GM19193 (cell line): ENCODE results near the gene MBD3.
A peak's percentile ranks its signal among the peaks of the same experiment; 100 is the strongest.

Experiments
- POLR2A ChIP-seq: IDR thresholded peaks from 4 replicates; pipeline ENCODE4 v1.6.1; 2011; ENCODE audit not compliant: insufficient read depth, insufficient read length; ENCODE audit errors: extremely low read depth

Gene MBD3

GRCh38 chr19:1622541-1622940, 29.9 kb upstream of the MBD3 start:
- no peak for TF ChIP-seq POLR2A

- no peak for TF ChIP-seq POLR2A
These were observed 29.3 kb upstream of the MBD3 start for GRCh38 chr19:1622007-1622406.

GRCh38 chr19:1621574-1621973, 28.9 kb upstream of the MBD3 start:
- TF ChIP-seq POLR2A = no peak

- TF ChIP-seq POLR2A = no peak
These were observed 28.4 kb upstream of the MBD3 start for GRCh38 chr19:1621021-1621420.

- TF ChIP-seq POLR2A = no peak
These were observed 27.8 kb upstream of the MBD3 start for GRCh38 chr19:1620502-1620901.

- no peak for TF ChIP-seq POLR2A
These were observed 27.0 kb upstream of the MBD3 start for GRCh38 chr19:1619703-1620102.

- TF ChIP-seq POLR2A = no peak
These were observed 26.4 kb upstream of the MBD3 start for GRCh38 chr19:1619094-1619439.

GRCh38 chr19:1618157-1619093, 25.8 kb upstream of the MBD3 start:
- no peak for TF ChIP-seq POLR2A

GRCh38 chr19:1616875-1617274, 24.2 kb upstream of the MBD3 start:
- TF ChIP-seq POLR2A = no peak

GRCh38 chr19:1616396-1616795, 23.7 kb upstream of the MBD3 start:
- no peak for TF ChIP-seq POLR2A

- TF ChIP-seq POLR2A = no peak
These were observed 22.6 kb upstream of the MBD3 start for GRCh38 chr19:1615156-1615765.

- no peak for TF ChIP-seq POLR2A
These were observed 21.3 kb upstream of the MBD3 start for GRCh38 chr19:1613808-1614570.

GRCh38 chr19:1613146-1613545, 20.5 kb upstream of the MBD3 start:
- TF ChIP-seq POLR2A = no peak

- peak; percentile 16 for TF ChIP-seq POLR2A
These were observed 19.7 kb upstream of the MBD3 start for GRCh38 chr19:1612114-1613086.
